ENCODE results near the gene MAGED2.
"Not testable (repeated sequence)": the region's sequence is repeated elsewhere in the genome, so short reads cannot be mapped to it uniquely, and the experiment has no call there.

The MAGED2 gene

DNA sequence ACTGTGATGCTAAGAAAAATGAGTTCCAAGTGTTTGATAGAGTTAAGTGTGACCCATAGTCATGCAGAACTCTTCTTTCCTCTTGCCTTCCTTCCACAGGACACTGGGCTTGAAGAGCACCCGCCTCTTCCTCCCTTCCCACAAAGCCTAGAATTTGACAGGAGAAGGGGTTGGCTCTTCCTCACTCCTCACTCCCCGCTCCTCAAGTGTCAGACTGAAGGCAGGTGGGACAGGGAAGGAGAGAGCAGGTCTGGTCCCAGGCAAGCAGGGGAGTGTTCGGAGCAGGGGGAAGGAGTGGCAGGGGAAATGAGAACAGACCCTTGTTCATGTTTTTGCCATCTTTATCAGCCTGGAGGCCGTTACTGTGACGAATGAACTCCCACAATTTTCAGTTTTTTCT, 10.7 kb downstream of the MAGED2 start:
- no peak for DNase-seq (ENCODE audit: low spot score)

DNA sequence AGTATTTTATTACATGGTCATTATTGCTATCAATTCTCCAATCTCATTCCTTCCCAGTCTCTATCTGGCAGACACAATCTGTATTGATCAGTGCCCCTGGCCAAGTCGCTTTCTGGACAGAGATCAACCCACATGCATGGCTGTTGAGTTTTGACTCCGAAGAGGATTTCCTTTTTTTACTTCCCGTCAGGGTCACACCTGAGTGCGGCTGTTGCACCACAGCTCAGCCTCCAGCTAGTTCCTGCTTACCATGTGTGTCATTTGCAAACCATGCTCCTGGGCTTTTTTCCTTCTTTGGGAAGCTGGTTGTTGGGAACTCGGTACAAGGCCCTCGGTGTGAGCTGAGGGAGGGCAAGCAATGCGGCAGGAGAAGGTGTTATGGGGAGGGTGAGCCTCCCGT, 11.7 kb downstream of the MAGED2 start:
- DNase-seq (ENCODE audit: low spot score): no peak

GRCh38 chrX:54820737-54821136, 13.2 kb downstream of the MAGED2 start:
- no peak for DNase-seq (ENCODE audit: low spot score)

DNA sequence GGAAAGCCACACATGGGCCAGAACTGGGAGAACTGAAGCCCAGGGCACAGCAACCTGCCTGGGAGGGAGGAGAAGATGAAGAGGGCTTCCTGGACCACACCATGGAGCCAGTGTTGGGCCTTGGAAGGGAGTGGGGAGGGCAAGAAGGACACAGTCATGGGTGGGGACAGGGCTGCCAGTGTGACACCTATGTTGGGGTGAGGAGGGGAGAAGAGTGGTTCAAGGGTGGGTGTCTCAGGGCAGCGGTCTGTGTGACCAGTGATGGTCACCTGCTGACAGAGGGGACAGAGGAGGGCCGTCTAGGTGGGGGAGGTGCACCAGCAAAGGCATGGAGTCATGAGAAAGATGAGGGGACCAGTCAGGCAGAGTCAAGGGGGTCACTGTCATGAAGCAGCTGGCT, 13.8 kb downstream of the MAGED2 start:
- no peak for DNase-seq (ENCODE audit: low spot score)

DNA sequence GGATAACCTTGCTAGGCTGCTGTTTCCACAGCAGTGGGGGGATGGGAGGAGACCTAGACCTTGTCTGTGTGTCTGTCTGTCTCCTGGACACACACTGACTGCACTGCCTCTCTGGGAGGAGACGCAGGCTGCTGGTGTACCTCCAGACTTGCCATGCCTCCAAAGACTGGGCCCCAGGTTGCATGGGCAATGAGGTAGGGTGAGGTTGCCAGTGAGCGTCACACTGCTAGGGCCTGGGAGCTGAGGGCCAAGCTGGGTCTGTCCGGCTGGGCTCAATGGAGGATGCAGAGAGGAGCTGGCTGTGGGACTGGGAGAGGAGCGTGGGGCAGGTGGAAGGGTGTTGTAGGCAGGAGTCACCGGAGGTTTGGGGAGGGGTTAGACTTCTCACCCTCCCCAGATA, 16.6 kb downstream of the MAGED2 start:
- no peak for DNase-seq (ENCODE audit: low spot score)

- DNase-seq (ENCODE audit: low spot score): no peak
Observed at GRCh38 chrX:54824722-54825121, 17.2 kb downstream of the MAGED2 start.

DNA sequence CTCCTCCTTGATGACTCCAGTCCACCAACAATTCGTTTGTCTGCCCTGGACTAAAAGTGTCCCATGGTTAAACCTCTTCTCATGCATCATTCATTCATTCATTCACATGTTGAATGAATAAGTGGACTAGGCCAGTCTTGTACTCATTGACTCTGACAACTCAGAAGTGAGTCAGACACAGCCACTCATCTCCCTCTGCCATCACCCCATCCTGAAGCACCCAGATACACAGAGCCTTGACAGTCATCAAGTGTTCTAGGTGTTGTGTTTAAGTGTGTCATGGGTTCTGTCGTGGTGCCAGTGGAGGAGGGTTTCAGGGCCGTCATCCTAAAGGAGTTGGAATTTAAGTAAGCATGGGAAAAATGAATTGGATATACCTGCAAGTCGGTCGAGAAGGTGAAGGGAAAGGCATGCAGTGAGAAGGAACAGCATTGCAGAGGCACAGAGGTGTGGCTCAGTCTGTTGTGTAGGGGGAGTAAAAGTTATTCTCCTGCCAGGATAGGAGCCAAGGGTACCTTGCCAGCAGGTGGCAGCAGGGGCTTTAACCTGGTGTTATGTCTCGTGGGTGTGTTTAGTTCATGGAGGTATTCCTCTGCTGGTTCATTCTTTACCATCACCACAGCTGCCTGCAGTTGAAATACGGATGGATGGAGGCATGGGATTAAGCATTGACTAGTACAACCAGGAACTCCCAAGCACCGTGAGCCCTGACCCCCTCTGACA, 18.3 kb downstream of the MAGED2 start:
- DNase-seq (ENCODE audit: low spot score): no peak

DNA sequence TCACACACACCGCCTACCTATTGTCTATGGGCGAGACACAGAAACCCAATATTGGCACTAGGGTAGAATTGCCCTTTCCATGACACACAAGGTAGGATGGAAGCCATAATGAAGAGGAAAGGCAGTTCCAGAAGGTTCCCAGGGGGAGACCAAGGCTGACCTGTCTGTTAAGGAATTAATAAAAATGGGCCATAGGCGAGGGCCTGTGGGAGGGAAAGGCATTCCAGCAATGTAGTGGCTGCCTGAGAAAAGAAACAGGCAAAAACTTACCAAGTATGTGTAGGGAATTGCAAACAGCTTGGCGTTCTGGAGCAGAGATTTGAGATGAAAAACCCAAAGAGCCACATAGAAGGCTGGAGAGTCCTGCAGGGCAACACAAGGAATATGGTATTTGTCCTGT, 19.1 kb downstream of the MAGED2 start:
- no peak for DNase-seq (ENCODE audit: low spot score)

DNA sequence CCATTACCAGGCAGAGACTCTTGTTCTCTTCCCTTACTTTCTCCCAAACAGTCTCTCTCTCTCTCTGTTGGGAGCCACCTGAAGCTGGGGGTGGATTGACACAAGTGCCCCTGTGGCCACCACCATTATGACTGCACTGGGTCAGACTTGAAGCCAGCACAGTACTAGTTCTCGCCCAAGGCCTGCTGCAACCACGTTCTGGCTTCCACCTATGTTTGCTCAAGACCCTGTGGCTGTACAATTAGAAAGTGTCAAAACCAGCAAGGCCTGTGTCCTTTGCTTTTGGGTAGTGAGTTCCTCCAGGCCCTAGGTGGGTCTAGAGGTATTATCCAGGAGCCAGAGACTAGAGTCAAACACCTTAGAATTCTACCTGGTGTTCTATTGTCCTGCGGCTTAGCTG, 31.0 kb downstream of the MAGED2 start:
- DNase-seq (ENCODE audit: low spot score): no peak

GRCh38 chrX:54841184-54841874, 33.8 kb downstream of the MAGED2 start:
- not testable (repeated sequence) for DNase-seq (ENCODE audit: low spot score)

DNA sequence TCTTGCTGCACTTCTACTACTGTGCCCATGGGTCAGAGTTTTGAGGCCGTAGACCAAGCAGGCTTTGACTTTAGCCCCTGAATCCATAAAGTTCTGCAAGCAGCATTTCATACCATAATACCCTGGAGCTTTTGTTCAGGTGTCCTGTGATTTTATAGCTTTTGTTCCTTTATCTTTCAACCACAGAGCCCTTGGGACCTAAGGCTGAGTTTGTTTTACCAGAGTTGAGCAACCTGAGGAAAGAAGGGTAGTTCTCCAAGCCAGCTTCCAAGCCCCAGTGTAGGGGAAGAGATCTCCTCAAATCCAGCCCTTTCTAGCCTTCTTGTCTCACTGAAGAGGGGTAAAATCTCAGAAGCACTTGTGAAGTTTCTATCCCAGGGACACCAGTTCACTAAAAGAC, 35.1 kb downstream of the MAGED2 start:
- DNase-seq (ENCODE audit: low spot score): no peak

DNA sequence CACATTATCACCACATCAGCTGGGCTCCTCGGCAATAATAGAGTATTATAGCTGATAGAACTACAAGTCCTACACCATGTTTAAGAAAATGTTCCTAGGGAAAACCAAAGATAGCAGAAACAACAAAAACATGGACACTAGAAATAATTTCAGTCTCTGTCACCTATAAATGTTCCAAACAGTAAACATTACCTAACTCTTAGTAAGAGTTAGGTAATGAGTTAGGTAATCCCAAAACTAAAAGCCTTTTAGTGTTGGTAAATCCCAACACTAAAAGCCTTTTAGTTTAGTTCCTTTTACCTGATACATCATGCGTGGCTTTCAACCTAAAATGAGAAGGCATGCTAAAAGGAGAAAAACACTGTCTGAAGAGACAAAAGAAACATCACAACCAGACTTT, 35.5 kb downstream of the MAGED2 start:
- no peak for DNase-seq (ENCODE audit: low spot score)

GRCh38 chrX:54847700-54848099, 40.2 kb downstream of the MAGED2 start:
- DNase-seq (ENCODE audit: low spot score): not testable (repeated sequence)

DNA sequence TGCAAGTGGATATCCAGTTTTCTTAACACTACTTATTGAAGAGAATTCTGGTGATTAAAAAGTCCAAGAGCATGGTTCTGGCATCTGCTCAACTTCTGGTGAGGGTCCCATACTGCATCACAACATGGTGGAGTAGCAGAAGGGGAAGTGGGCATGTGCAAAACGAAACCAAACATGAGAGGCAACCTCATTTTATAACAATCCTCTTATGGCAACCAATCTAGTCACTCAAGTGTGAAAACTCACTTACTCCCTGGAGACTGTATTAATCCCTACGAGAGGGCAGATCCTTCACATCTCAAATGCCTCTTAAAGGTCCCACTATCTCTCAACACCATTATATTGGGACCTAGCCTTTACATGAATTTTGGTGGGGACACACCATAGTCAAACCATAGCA, 57.7 kb downstream of the MAGED2 start:
- DNase-seq (ENCODE audit: low spot score): no peak

All from SW480 (cell line).